H9 (cell line): ENCODE measurements around the gene STX16. TPM values are rescaled to one million over a fixed set of nuclear protein-coding genes. Genes with fewer than 3 reads are reported as not detected.
A peak's percentile ranks its signal among the peaks of the same experiment; 100 is the strongest.

Experiments used
- DNase-seq: peaks from one replicate; pipeline ENCODE4 v3.0.0-alpha.2; 2017
- H2AFZ ChIP-seq: one replicate; pipeline ENCODE4 v1.6.1; 2013; ENCODE audit warnings: mild to moderate bottlenecking, low read length, control low read depth, moderate library complexity
- H2AK5ac ChIP-seq: 2 replicates; pipeline ENCODE4 v1.6.1; 2013; ENCODE audit warnings: low read length, control low read depth, mixed read lengths; ENCODE audit not compliant: insufficient read length
- H2BK120ac ChIP-seq: one replicate; pipeline ENCODE4 v1.6.1; 2013; ENCODE audit warnings: low read depth, mild to moderate bottlenecking, low read length, control low read depth, inconsistent platforms; ENCODE audit not compliant: poor library complexity, severe bottlenecking
- H2BK12ac ChIP-seq: 2 replicates; pipeline ENCODE4 v1.6.1; 2013; ENCODE audit warnings: low read length, control low read depth, mixed read lengths, low read depth; ENCODE audit not compliant: insufficient read length
- H2BK15ac ChIP-seq: 2 replicates; pipeline ENCODE4 v1.6.1; 2013; ENCODE audit warnings: low read depth, low read length, control low read depth
- H2BK20ac ChIP-seq: one replicate; pipeline ENCODE4 v1.6.1; 2013; ENCODE audit warnings: low read depth, mild to moderate bottlenecking, low read length, control low read depth, inconsistent platforms; ENCODE audit not compliant: poor library complexity, severe bottlenecking
- H2BK5ac ChIP-seq: 2 replicates; pipeline ENCODE4 v1.6.1; 2013; ENCODE audit warnings: low read length, control low read depth, mixed read lengths; ENCODE audit not compliant: insufficient read length
- H3K14ac ChIP-seq: 2 replicates; pipeline ENCODE4 v1.6.1; 2013; ENCODE audit warnings: low read length, control low read depth; ENCODE audit not compliant: insufficient read depth
- H3K18ac ChIP-seq: 2 replicates; pipeline ENCODE4 v1.6.1; 2013; ENCODE audit warnings: low read depth, mild to moderate bottlenecking, mixed read lengths, low read length, control low read depth; ENCODE audit not compliant: insufficient read length
- H3K23ac ChIP-seq: 2 replicates; pipeline ENCODE4 v1.6.1; 2013; ENCODE audit warnings: low read length, control low read depth, mixed read lengths, low read depth; ENCODE audit not compliant: insufficient read length
- H3K23me2 ChIP-seq: 2 replicates; pipeline ENCODE4 v1.6.1; 2013; ENCODE audit warnings: low read depth, mild to moderate bottlenecking, mixed read lengths, low read length, control low read depth; ENCODE audit not compliant: insufficient read length, poor library complexity, severe bottlenecking
- H3K27ac ChIP-seq: 2 replicates; pipeline ENCODE4 v1.5.1; 2013; ENCODE audit warnings: low read length, control low read depth, mixed read lengths, low read depth; ENCODE audit not compliant: insufficient read length
- H3K27me3 ChIP-seq: 2 replicates; pipeline ENCODE4 v1.6.1; 2013; ENCODE audit warnings: low read length, control low read depth, inconsistent platforms; ENCODE audit not compliant: insufficient read depth
- H3K4ac ChIP-seq: 2 replicates; pipeline ENCODE4 v1.6.1; 2013; ENCODE audit warnings: low read depth, mild to moderate bottlenecking, control low read depth, inconsistent platforms, low read length, moderate library complexity
- H3K4me1 ChIP-seq: 2 replicates; pipeline ENCODE4 v1.6.1; 2013; ENCODE audit warnings: low read length, control low read depth, inconsistent platforms; ENCODE audit not compliant: insufficient read depth
- H3K4me2 ChIP-seq: 2 replicates; pipeline ENCODE4 v1.6.1; 2013; ENCODE audit warnings: low read length, control low read depth, mixed read lengths; ENCODE audit not compliant: insufficient read length, insufficient read depth
- H3K56ac ChIP-seq: 2 replicates; pipeline ENCODE4 v1.6.1; 2013; ENCODE audit warnings: low read depth, mild to moderate bottlenecking, mixed read lengths, low read length, control low read depth; ENCODE audit not compliant: insufficient read length
- H3K79me1 ChIP-seq: 2 replicates; pipeline ENCODE4 v1.6.1; 2013; ENCODE audit warnings: low read depth, mild to moderate bottlenecking, moderate library complexity, low read length, control low read depth, inconsistent platforms; ENCODE audit not compliant: insufficient read depth, poor library complexity, severe bottlenecking
- H3K79me2 ChIP-seq: 2 replicates; pipeline ENCODE4 v1.6.1; 2013; ENCODE audit warnings: low read length, control low read depth, inconsistent platforms; ENCODE audit not compliant: insufficient read depth
- H3K9ac ChIP-seq: 2 replicates; pipeline ENCODE4 v1.6.1; 2013; ENCODE audit warnings: low read length, control low read depth, mixed read lengths; ENCODE audit not compliant: insufficient read length; ENCODE audit errors: extremely low read depth
- H3K9me3 ChIP-seq: one replicate; pipeline ENCODE4 v1.6.1; 2013; ENCODE audit warnings: low read depth, low read length, inconsistent platforms; ENCODE audit not compliant: control insufficient read depth
- H3T11ph ChIP-seq: one replicate; pipeline ENCODE4 v1.6.1; 2013; ENCODE audit warnings: mild to moderate bottlenecking, low read length, control low read depth, inconsistent platforms
- H4K20me1 ChIP-seq: one replicate; pipeline ENCODE4 v1.6.1; 2013; ENCODE audit not compliant: control insufficient read depth, insufficient read length, insufficient read depth
- H4K5ac ChIP-seq: 2 replicates; pipeline ENCODE4 v1.6.1; 2013; ENCODE audit warnings: low read depth, mild to moderate bottlenecking, mixed read lengths, low read length, control low read depth; ENCODE audit not compliant: insufficient read length
- H4K8ac ChIP-seq: replicated peaks from 2 replicates; pipeline ENCODE4 v1.6.1; 2013; ENCODE audit warnings: low read length, control low read depth, mixed read lengths, low read depth; ENCODE audit not compliant: insufficient read length
- H4K91ac ChIP-seq: 2 replicates; pipeline ENCODE4 v1.6.1; 2013; ENCODE audit warnings: low read depth, mild to moderate bottlenecking, moderate library complexity, mixed read lengths, low read length, control low read depth; ENCODE audit not compliant: insufficient read length
- H3K27ac Mint-ChIP-seq, 3 experiments: 2 replicates in 2 of 3; 3 replicates in 1 of 3; pipeline ENCODE4 v1.8.0; 2020 to 2021; ENCODE audit warnings: mixed read lengths in 3 of 3, mild to moderate bottlenecking in 1 of 3, moderate library complexity in 1 of 3
- H3K27me3 Mint-ChIP-seq: 2 replicates; pipeline ENCODE4 v1.8.0; 2021; ENCODE audit warnings: low read depth, mild to moderate bottlenecking, moderate library complexity, mixed read lengths
- H3K36me3 Mint-ChIP-seq, 3 experiments: 2 replicates in 2 of 3; 3 replicates in 1 of 3; pipeline ENCODE4 v1.8.0; 2020 to 2021; ENCODE audit warnings: low read depth in 3 of 3, mixed read lengths in 3 of 3; ENCODE audit not compliant: insufficient read depth in 1 of 3
- H3K4me1 Mint-ChIP-seq, 2 experiments: 2 replicates each; pipeline ENCODE4 v1.8.0; 2020; ENCODE audit warnings: mixed read lengths in 2 of 2
- H3K4me3 Mint-ChIP-seq, 2 experiments: 2 replicates in 1 of 2; 3 replicates in 1 of 2; pipeline ENCODE4 v1.8.0; 2020 to 2021; ENCODE audit warnings: mild to moderate bottlenecking in 2 of 2, mixed read lengths in 2 of 2, moderate library complexity in 1 of 2
- H3K9me3 Mint-ChIP-seq, 2 experiments: 2 replicates in 1 of 2; 3 replicates in 1 of 2; pipeline ENCODE4 v1.8.0; 2020; ENCODE audit warnings: mild to moderate bottlenecking in 2 of 2, mixed read lengths in 2 of 2, moderate library complexity in 1 of 2
- CTCF ChIP-seq: fragments of 200-600 bp; sonication (generic); conservative IDR thresholded peaks from 3 replicates; pipeline ENCODE4 v1.8.0; 2021; ENCODE audit warnings: antibody characterized with exemption, mild to moderate bottlenecking
- WGBS: extraction: QIAGEN DNeasy Blood & Tissue Kit; methylation state at CpG from one replicate; pipeline ENCODE4 v1.1.7; 2013; ENCODE audit warnings: missing lambda C conversion rate, low lambda C conversion rate, mixed read lengths; ENCODE audit not compliant: insufficient read length; ENCODE audit errors: extremely low coverage; 5-methylcytosine and 5-hydroxymethylcytosine counted together
- total RNA-seq: library from RNA; stranded (reverse); gene quantifications from 2 replicates; pipeline ENCODE4 v1.2.1, GENCODE V29; 2021

Gene STX16
- total RNA-seq, 1 experiment from 2014 or later = 87.8 TPM

DNA sequence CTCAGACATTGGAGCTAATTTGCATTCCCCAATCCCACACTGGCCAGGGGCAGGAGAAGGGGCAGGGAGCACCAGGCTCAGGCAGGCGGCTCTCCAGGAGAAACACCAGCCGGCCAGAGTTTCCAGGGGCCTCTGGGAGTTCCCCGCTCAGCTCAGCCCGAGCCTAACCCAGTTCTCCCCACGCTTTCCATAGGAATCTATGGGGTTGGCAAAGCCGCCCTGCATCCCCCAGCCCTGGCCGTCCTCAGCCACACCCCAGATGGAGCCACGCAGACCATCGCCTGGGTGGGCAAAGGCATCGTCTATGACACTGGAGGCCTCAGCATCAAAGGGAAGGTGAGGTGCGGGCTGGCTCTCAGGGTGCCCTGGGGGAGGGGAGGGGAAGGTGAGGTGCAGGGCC is 49.7 kb downstream of the STX16 start:
- H3K23me2 ChIP-seq = no peaks in the 10 kb centered on the region
- DNase-seq = peak; percentile 23
- no peak overlapping the region; the same call in 1 of the 2 replicates for H3K14ac ChIP-seq
- H3K9ac ChIP-seq = no peak overlapping the region
- Mint-ChIP-seq H3K9me3 (peaks cover 0 to 3% of the 10 kb centered on the region in 2 experiments; a peak in 1 of 5 replicates), H3K27ac (no peak overlapping the region), H3K27me3 (no peaks in the 10 kb centered on the region), H3K4me1 (peaks cover 4 to 9% of the 10 kb centered on the region in 2 experiments), H3K4me3 (no peak overlapping the region), H3K36me3 (peaks cover 15 to 55% (median 46%) of the 10 kb centered on the region in 3 experiments; a peak in 6 of 7 replicates)
- H3K27ac ChIP-seq = no peak overlapping the region
- H2AFZ ChIP-seq = no peak overlapping the region
- no peak overlapping the region for H4K91ac ChIP-seq
- no peaks in the 10 kb centered on the region for H3K9me3 ChIP-seq
- H2BK12ac ChIP-seq = no peak overlapping the region
- WGBS = no CpG with 5 or more reads among the region's 11 CpGs
- H3K4me2 ChIP-seq = no peak overlapping the region
- TF ChIP-seq CTCF = no peak
- H2BK5ac ChIP-seq = no peak overlapping the region
- no peak overlapping the region for H4K5ac ChIP-seq
- no peak overlapping the region for H3K56ac ChIP-seq
- H2BK15ac ChIP-seq = no peak overlapping the region
- no peak overlapping the region for H3K18ac ChIP-seq
- no peak overlapping the region for H2AK5ac ChIP-seq
- no peak overlapping the region for H2BK20ac ChIP-seq
- peaks cover 2% of the 10 kb centered on the region; the same call in 1 of the 2 replicates for H3K4me1 ChIP-seq
- no peak overlapping the region for H2BK120ac ChIP-seq
- no peaks in the 10 kb centered on the region for H3K79me1 ChIP-seq
- no peak overlapping the region for H3T11ph ChIP-seq
- H4K20me1 ChIP-seq = no peaks in the 10 kb centered on the region
- H4K8ac ChIP-seq = no peak overlapping the region
- no peaks in the 10 kb centered on the region for H3K27me3 ChIP-seq
- no peak overlapping the region for H3K23ac ChIP-seq
- H3K4ac ChIP-seq = no peak overlapping the region
- no peaks in the 10 kb centered on the region for H3K79me2 ChIP-seq
